ENCODE results near the gene ECHS1. TPM values are rescaled to one million over a fixed set of nuclear protein-coding genes. Genes with fewer than 3 reads are reported as not detected.

Gene ECHS1
- total RNA-seq, 2 experiments from 2014 or later = 46.2 to 48.3 TPM

DNA sequence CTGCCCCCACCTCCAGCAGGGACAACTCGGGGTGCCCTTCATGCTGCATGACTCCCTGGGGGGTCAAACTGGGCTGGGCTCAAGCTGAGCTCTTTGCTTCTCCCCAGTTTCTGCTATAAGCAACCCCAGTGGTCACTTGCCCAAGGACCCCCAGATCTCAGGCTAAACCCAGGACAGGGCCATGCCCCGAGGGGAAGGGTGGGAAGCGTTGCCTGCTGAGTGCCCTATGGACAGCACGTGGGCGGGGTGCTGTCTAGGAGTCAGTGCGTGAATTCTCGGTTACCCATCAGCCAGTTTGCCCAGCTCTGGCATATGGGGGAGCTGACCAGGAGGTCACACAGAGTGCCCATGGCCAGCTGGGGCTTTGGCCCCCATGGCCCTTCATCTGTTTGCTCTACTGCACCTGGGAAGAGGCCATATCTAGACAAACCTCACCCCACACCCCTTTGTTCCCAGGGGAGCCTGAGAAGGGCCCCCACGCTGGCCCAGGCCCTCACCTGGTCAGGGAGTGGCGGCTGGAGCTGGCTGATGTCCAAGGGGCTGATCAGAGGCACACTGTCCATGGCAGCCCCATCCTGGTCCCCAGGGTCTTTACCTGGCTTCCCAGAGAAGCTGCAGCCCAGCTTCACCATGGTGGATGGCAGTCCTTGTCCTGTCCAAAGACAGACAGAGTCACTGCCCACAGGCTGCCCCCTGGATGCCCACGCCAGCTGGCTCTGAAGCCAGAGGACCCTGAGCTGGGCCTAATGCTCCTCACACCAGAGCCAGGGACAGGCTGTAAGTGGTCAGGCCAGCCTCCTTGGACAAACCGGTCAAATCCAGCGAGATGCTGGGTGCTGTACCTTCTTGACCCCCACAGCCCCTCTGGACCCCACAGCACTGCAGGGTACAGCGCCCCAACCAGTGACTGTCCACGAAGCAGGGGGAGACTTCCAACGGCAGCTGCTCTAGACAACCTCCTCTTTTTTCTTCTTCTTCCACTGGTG lies 44.5 kb downstream of the ECHS1 start:
- POLR2A ChIA-PET = interaction anchor here (1.5 kb wide), 1 partner anchor 62 kb away, joined by 7 read pairs; no protein-coding TSS in a partner anchor

DNA sequence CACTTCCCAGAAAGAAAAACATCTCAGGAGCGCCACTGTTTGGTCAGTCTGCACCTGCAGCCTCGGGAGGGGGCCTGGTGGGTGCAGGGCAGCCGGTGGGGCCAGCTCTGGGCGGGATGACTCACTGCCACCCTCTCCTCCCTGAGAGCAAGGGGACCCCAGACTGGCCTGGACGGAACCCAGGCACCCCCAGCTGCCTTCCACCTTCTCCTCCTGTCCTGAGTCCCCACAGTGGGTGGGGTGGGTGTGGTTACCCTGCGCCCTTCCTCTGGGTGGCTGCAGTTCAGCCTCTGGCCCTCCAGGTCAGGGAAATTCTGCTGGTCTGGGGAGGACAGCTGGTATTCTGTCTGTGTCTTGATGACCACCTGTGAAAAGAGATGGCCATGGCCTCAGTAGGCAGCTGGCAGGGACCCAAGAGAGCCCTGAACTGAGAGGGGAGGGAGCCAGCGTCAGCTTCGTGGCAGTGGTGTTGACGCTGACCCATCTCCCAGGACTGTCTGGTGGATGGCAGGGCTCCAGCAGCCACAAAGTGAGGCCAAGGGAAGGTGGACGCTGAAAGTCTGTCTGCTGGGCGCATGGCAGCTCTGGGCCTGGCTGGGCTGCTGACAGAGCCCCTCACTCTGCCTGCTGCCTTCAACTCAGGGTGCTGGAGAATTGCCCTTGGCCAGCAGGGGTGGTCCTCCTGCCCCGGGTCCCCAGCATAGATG lies 45.4 kb downstream of the ECHS1 start:
- H2AFZ ChIP-seq (ENCODE audit: low read length) = no peak overlapping the region
- CTCF ChIA-PET (ENCODE audit: unreplicated experiment) = no interaction called here
- BruUV-seq (replicated peaks) = no TSS peak
- no peaks in the 10 kb centered on the region for H3K9me2 ChIP-seq (ENCODE audit: insufficient read depth, low read length)
- no peak for DNase-seq (ENCODE audit: low spot score)
- POLR2A ChIA-PET = no interaction called here
- no peaks in the 10 kb centered on the region for H3K79me2 ChIP-seq (ENCODE audit: insufficient read depth, low read depth, low read length)
- no peak for TF ChIP-seq EZH2phosphoT487 (IDR thresholded peaks at IDR 0.05; ENCODE audit: borderline replicate concordance, low read depth, low read length)
- TF ChIP-seq, protein P1, sequence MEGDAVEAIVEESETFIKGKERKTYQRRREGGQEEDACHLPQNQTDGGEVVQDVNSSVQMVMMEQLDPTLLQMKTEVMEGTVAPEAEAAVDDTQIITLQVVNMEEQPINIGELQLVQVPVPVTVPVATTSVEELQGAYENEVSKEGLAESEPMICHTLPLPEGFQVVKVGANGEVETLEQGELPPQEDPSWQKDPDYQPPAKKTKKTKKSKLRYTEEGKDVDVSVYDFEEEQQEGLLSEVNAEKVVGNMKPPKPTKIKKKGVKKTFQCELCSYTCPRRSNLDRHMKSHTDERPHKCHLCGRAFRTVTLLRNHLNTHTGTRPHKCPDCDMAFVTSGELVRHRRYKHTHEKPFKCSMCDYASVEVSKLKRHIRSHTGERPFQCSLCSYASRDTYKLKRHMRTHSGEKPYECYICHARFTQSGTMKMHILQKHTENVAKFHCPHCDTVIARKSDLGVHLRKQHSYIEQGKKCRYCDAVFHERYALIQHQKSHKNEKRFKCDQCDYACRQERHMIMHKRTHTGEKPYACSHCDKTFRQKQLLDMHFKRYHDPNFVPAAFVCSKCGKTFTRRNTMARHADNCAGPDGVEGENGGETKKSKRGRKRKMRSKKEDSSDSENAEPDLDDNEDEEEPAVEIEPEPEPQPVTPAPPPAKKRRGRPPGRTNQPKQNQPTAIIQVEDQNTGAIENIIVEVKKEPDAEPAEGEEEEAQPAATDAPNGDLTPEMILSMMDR (conservative IDR thresholded peaks at IDR 0.05; ENCODE audit: low read length) = 0 out of 2 replicates have a peak, but pooled peaks have one; percentile 21
- H3K27ac ChIP-seq (ENCODE audit: low read depth, low read length, poor library complexity, severe bottlenecking) = no peak overlapping the region
- H4K20me1 ChIP-seq (ENCODE audit: insufficient read depth, low read length) = no peaks in the 10 kb centered on the region
- H3K36me3 ChIP-seq (ENCODE audit: insufficient read depth, low read length) = no peaks in the 10 kb centered on the region
- H3K4me1 ChIP-seq (ENCODE audit: insufficient read depth, low read length, poor library complexity, severe bottlenecking) = peaks cover 9% of the 10 kb centered on the region
- intact Hi-C loops (cut with micrococcal nuclease; ENCODE audit: unreplicated experiment) = loop anchor here (2.0 kb wide), 2 partner anchors 61 to 169 kb away; no protein-coding TSS in a partner anchor
- H3K4me2 ChIP-seq (ENCODE audit: low read length) = no peak overlapping the region
- H3K9me3 ChIP-seq (ENCODE audit: low read length) = no peaks in the 10 kb centered on the region
- H3K4me3 ChIP-seq (ENCODE audit: low read depth, low read length, poor library complexity, severe bottlenecking) = no peak overlapping the region

More for the DNA sequence above, 44.5 kb downstream of the ECHS1 start:
- H3K27ac ChIP-seq (ENCODE audit: low read depth, low read length, poor library complexity, severe bottlenecking) = no peak overlapping the region
- no peak overlapping the region for H3K4me2 ChIP-seq (ENCODE audit: low read length)
- no peaks in the 10 kb centered on the region for H3K9me2 ChIP-seq (ENCODE audit: insufficient read depth, low read length)
- intact Hi-C loops (cut with micrococcal nuclease; ENCODE audit: unreplicated experiment) = loop anchor here (2.0 kb wide), 2 partner anchors 60 to 168 kb away; no protein-coding TSS in a partner anchor
- H2AFZ ChIP-seq (ENCODE audit: low read length) = no peak overlapping the region
- BruUV-seq (replicated peaks) = no TSS peak
- H3K9me3 ChIP-seq (ENCODE audit: low read length) = no peaks in the 10 kb centered on the region
- H3K4me1 ChIP-seq (ENCODE audit: insufficient read depth, low read length, poor library complexity, severe bottlenecking) = peaks cover 9% of the 10 kb centered on the region
- H3K36me3 ChIP-seq (ENCODE audit: insufficient read depth, low read length) = no peaks in the 10 kb centered on the region
- H3K79me2 ChIP-seq (ENCODE audit: insufficient read depth, low read depth, low read length) = no peaks in the 10 kb centered on the region
- no peak for DNase-seq (ENCODE audit: low spot score)
- no peaks in the 10 kb centered on the region for H4K20me1 ChIP-seq (ENCODE audit: insufficient read depth, low read length)
- no peak overlapping the region for H3K4me3 ChIP-seq (ENCODE audit: low read depth, low read length, poor library complexity, severe bottlenecking)
- TF ChIP-seq, protein P1 (conservative IDR thresholded peaks at IDR 0.05; ENCODE audit: low read length) = no peak
- no peak for TF ChIP-seq EZH2phosphoT487 (IDR thresholded peaks at IDR 0.05; ENCODE audit: borderline replicate concordance, low read depth, low read length)
- CTCF ChIA-PET (ENCODE audit: unreplicated experiment) = interaction anchor here (0.6 to 1.2 kb wide), 4 partner anchors 21 to 64 kb away, joined by 3 to 4 read pairs (median 3); no protein-coding TSS in a partner anchor
